Mucosa of rectum (tissue), 2 donors: Measurements from ENCODE around the gene TNS3.

Experiments
- H3K27ac ChIP-seq, 2 donors: one replicate each; pipeline ENCODE4 v1.7.0; 2013; ENCODE audit warnings: inconsistent platforms in 2 of 2, low read depth in 2 of 2, low read length in 2 of 2
- H3K27me3 ChIP-seq, 2 donors: one replicate each; pipeline ENCODE4 v1.7.0; 2013; ENCODE audit warnings: low read length in 2 of 2; ENCODE audit not compliant: control insufficient read depth in 2 of 2, insufficient read depth in 2 of 2
- H3K36me3 ChIP-seq, 2 donors: one replicate each; pipeline ENCODE4 v1.7.0; 2013; ENCODE audit warnings: low read length in 2 of 2; ENCODE audit not compliant: control insufficient read depth in 2 of 2, insufficient read depth in 2 of 2
- H3K4me1 ChIP-seq, 2 donors: one replicate each; pipeline ENCODE4 v1.7.0; 2013; ENCODE audit warnings: low read length in 2 of 2, mild to moderate bottlenecking in 1 of 2; ENCODE audit not compliant: control insufficient read depth in 2 of 2, insufficient read depth in 2 of 2
- H3K4me3 ChIP-seq, 2 donors: one replicate each; pipeline ENCODE4 v1.7.0; 2013; ENCODE audit warnings: low read length in 2 of 2
- H3K9ac ChIP-seq, 2 donors: one replicate each; pipeline ENCODE4 v1.7.0; 2013; ENCODE audit warnings: low read length in 2 of 2, low read depth in 1 of 2, mild to moderate bottlenecking in 1 of 2
- H3K9me3 ChIP-seq, 2 donors: one replicate each; pipeline ENCODE4 v1.7.0; 2013; ENCODE audit warnings: low read length in 2 of 2; ENCODE audit not compliant: control insufficient read depth in 2 of 2
- donor health status: healthy.
- donor health status: Normal muscosa, but diverticular disease.

The TNS3 gene

DNA sequence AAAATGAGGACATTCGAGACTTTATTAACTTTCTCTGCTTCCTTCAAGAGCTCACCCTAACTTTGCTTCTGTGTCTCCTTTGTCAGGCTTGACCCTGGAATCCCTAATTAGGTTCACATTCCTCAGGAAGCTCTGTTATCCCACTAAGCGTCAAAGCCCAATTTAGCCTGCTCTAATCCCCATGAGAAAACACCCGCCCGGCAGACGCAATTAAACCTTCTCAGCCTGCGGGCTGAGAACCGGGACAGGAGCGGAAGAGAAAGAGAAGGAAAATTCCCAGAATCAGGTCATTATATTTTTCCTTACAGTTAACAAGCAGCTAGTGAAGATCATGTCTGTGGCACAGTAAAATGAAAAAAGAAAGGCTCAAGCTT, 93.0 kb downstream of the TNS3 start:
- no peaks in the 10 kb centered on the region for H3K9me3 ChIP-seq
- H3K27me3 ChIP-seq: no peaks in the 10 kb centered on the region
- no peak overlapping the region for H3K4me3 ChIP-seq
- H3K4me1 ChIP-seq: peaks cover 18 to 28% of the 10 kb centered on the region in 2 donors
- H3K27ac ChIP-seq: no peak overlapping the region
- H3K9ac ChIP-seq: no peak overlapping the region
- no peaks in the 10 kb centered on the region for H3K36me3 ChIP-seq

DNA sequence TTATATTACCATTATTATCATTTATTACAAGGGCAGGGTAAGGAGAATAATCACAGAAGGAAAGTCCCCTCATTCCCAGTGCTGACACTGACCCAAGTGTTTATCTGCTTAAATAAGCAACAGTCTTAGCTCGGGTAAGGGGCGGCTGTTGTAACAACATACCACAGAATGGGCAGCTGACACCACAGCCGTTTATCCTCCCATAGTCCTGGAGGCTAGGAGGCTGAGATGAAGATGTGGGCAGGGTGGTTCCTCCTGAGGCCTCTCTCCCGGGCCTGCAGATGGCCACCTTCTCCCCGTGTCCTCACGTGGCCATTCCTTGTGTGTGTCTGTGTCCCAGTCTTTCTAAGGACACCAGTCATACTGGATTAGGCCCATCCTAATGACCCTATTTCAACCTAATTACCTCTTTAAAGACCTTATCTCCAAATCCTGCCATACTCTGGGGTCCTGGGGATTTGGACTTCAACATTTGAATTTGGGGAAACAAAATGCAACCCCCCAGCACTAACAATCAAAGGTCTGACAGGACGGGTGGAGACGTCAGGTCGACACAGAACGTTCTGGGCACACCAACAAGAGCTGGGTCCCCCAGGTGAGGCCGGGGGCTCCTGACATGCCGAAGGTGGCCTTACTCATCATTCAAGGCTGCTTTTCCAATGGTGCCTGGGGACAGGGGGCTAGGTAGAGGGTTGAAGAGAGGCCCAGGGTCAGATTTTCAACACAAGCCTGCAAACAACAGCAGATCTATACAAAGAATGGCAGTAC, 93.5 kb downstream of the TNS3 start:
- H3K27ac ChIP-seq: no peak overlapping the region
- H3K9me3 ChIP-seq: no peaks in the 10 kb centered on the region
- no peaks in the 10 kb centered on the region for H3K36me3 ChIP-seq
- H3K27me3 ChIP-seq: no peaks in the 10 kb centered on the region
- H3K4me3 ChIP-seq: no peak overlapping the region
- H3K9ac ChIP-seq: no peak overlapping the region
- peaks cover 18 to 26% of the 10 kb centered on the region in 2 donors for H3K4me1 ChIP-seq

DNA sequence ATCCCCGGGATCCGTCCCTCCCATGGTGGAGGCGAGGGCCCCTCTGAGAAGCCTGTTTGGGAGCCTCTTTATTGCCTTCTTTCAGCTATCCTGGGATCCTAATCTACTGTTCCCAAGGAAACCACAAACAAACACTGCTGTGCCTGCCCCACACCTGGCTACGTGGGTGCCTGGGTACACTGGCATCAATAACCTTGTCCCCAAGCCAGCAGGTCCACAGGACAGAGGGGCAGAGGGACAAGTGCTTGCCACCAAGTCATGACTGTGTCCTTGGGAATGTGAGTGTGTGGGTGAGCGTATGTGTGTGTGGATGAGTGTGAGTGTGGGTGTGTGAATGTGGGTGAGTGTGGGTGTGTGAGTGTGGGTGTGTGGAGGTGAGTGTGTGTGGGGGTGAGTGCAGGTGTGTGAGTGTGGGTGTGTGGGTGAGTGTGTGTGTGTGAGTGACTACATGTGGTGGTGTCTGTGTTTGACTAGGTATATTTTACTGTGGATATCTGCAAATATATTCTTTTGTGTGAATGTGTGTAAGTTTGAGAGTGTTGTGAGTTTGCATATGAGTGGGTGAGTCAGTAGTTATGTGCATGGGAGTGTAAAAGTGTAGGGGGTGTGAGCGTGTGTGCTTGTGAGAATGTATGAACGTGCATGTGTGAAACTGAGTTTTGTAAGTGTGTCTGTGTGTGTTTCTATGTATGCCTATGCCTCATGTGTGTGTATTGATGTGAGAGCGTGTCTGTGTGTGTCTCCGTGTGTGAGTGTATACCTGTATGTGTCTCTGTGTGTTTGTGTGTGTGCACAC, 96.1 kb downstream of the TNS3 start:
- Histone ChIP-seq H3K36me3 (no peaks in the 10 kb centered on the region), H3K4me3 (no peak overlapping the region), H3K4me1 (peaks cover 33 to 43% of the 10 kb centered on the region in 2 donors), H3K27ac (peak overlapping the region; percentile 32 to 63), H3K9ac (no peak overlapping the region), H3K9me3 (no peaks in the 10 kb centered on the region), H3K27me3 (no peaks in the 10 kb centered on the region)

DNA sequence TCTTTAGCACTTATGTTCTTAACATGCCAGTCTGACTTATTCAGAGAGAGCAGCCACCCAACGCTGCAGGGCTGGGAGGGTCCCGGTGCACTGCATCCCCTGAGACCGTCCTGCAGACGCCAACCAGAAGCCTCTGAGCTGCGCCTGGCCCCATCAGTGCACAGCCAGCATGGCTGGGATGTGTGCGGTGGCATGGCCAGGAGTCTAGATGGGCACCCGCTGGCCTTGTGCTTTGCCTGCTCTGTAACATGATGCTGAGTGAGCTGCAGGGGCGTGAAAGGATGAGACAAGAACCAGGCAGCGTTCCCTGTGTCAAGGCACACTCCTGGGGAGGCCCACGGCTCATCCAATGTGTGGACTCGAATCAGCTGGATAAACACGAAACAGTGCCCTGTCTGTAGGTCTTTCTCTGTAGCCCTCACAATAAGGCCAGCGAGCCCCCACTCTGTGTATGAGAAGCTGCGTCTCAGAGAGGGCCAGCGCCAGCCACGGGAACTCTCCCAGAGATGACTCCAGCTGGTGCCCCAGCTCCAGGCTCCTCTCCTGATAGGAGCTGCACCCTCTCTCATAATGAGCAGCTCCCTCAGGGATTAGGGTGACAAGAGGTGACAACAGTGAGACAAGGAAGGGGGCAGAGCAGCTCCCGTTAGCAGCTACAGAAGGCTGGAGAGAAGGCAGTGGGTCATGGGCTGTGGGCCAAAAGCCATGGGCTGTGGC, 96.8 kb downstream of the TNS3 start:
- Histone ChIP-seq H3K9ac (no peak overlapping the region), H3K4me3 (no peak overlapping the region), H3K36me3 (no peaks in the 10 kb centered on the region), H3K27ac (peak overlapping the region in 1 of 2 donors; percentile 63), H3K9me3 (no peaks in the 10 kb centered on the region), H3K27me3 (no peaks in the 10 kb centered on the region), H3K4me1 (peaks cover 39 to 51% of the 10 kb centered on the region in 2 donors)

DNA sequence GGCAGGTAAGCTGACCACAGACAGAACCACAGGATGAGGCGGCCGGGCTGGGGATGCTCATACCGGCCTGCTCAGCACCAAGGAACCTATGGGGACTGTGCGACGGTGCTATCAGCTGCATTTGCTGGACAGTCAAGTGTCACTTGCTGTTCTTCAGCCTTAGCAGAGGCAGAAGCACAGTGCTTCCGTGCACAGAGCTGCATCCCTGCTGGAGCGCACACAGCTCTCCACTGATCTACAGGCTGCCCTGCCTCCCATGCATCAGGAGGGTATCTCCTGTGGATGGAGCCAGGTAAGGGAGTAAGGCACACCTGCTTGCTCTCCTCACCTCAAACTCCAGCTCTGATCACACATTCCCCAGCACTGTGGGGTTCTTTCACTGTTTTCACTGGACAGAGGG, 97.5 kb downstream of the TNS3 start:
- Histone ChIP-seq H3K9ac (no peak overlapping the region), H3K36me3 (no peaks in the 10 kb centered on the region), H3K27me3 (no peaks in the 10 kb centered on the region), H3K27ac (no peak overlapping the region), H3K4me1 (peaks cover 43 to 53% of the 10 kb centered on the region in 2 donors), H3K9me3 (no peaks in the 10 kb centered on the region), H3K4me3 (no peak overlapping the region)

DNA sequence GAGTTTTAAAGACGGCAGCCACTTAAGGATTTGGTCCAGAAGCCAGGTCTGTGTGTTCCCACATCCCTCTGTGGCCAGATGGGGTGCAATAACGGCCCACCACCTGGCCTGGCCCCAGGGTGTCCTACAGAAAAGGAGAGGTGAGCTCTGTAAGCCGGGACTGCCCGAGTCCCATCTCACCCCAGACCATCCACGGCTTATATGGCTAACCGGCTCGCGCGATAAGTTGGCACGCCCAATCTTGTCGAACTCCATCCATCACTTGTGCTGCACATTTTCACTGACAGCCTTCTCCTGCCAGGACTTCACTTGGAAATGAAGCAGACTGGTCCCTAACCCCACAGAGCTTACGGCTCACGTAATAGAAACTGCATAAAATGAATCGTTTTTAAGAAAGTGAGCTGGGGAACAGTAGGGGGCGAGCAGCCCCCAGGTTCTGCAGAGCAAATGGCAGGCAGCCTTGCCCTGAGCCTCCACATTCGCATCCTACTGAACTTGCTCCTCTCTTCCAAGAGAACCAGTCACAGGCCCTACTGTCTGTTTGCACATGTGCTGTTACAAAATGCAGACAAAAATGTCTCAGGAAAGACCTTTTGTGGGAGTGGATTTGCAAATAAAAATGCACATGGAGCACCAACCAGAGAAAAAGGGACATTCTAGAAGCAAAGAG, 98.2 kb downstream of the TNS3 start:
- H3K4me1 ChIP-seq: peaks cover 43 to 53% of the 10 kb centered on the region in 2 donors

DNA sequence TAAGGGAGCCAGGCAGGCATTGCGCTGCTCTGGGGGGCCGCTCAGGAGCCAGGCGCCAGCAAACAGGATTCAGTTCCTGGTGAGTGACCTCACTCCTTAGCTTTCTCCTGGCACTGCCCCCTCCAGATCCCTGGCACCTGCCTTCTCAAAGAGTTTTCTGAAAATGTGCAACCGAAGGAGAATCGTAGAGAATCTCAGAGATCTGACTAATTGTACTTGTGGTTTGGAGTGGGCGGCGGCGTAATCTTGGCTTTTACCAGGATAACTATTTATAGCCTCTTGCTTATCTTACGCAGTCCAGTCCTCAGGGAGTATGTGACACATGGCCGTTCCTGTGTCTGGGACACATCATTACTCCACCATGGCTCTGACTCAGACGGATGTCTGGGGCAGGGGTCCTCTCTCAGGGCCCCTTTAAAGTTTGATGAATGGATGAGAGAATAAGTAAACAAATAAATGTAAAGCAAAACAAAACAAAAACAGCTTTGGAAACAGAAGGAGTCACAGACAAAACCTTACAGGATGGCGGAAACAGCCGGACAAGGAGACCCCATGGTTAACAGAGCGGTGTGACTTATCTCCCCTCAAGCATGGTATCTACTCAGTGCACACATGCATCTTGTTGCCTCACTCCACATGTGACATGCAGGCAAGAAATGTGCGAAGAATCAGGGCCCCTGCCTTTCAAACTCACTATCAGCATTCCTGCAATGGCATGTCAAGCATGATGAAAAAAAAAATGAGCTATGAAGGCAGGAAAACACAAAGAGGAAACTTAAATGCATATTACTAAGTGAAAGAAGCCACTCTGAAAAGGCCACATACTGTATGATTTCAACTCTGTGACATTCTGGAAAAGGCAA, 99.7 kb downstream of the TNS3 start:
- Histone ChIP-seq H3K4me3 (peak overlapping the region in 1 of 2 donors; percentile 24), H3K4me1 (peaks cover 53 to 64% of the 10 kb centered on the region in 2 donors)

More for the DNA sequence above, 98.2 kb downstream of the TNS3 start:
- no peaks in the 10 kb centered on the region for H3K9me3 ChIP-seq
- H3K9ac ChIP-seq: no peak overlapping the region
- no peaks in the 10 kb centered on the region for H3K36me3 ChIP-seq
- H3K4me3 ChIP-seq: no peak overlapping the region
- no peak overlapping the region for H3K27ac ChIP-seq
- no peaks in the 10 kb centered on the region for H3K27me3 ChIP-seq

DNA sequence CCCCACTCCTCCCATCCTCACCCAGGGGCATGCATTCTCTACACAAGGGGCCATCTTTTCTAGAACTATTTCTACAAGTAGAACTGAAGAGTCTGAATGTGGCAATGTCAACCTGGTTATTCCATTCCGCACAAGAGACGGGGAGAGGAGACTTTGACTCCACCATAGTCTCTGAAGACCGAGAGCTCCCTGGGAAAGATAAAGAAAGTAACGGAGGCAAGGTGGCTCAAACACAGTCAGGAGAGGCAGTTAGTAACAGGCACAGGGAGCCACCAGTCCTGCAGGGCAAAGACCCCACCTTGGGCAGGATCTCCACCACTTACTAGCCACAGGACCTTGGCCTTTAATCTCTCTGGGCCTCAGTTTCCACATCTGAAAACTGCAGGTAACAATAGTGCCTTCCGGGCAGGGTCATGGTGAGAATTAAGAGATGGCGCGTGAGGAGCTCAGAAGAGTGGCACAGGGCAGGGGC, 100.3 kb downstream of the TNS3 start:
- H3K9ac ChIP-seq: no peak overlapping the region
- no peaks in the 10 kb centered on the region for H3K27me3 ChIP-seq
- no peaks in the 10 kb centered on the region for H3K36me3 ChIP-seq
- no peaks in the 10 kb centered on the region for H3K9me3 ChIP-seq
- H3K27ac ChIP-seq: peak overlapping the region; percentile 48 to 60
- H3K4me3 ChIP-seq: peak overlapping the region in 1 of 2 donors; percentile 24
- peaks cover 54 to 64% of the 10 kb centered on the region in 2 donors for H3K4me1 ChIP-seq

More for the DNA sequence above, 99.7 kb downstream of the TNS3 start:
- Histone ChIP-seq H3K9ac (no peak overlapping the region), H3K27ac (peak overlapping the region; percentile 54 to 60), H3K36me3 (no peaks in the 10 kb centered on the region), H3K9me3 (no peaks in the 10 kb centered on the region), H3K27me3 (no peaks in the 10 kb centered on the region)
